Measurements from ENCODE around the gene COA3. TPM values are rescaled to one million over a fixed set of nuclear protein-coding genes. Genes with fewer than 3 reads are reported as not detected.

COA3 gene
- total RNA-seq = 10 to 100 TPM; 54.0 to 56.7 TPM

DNA sequence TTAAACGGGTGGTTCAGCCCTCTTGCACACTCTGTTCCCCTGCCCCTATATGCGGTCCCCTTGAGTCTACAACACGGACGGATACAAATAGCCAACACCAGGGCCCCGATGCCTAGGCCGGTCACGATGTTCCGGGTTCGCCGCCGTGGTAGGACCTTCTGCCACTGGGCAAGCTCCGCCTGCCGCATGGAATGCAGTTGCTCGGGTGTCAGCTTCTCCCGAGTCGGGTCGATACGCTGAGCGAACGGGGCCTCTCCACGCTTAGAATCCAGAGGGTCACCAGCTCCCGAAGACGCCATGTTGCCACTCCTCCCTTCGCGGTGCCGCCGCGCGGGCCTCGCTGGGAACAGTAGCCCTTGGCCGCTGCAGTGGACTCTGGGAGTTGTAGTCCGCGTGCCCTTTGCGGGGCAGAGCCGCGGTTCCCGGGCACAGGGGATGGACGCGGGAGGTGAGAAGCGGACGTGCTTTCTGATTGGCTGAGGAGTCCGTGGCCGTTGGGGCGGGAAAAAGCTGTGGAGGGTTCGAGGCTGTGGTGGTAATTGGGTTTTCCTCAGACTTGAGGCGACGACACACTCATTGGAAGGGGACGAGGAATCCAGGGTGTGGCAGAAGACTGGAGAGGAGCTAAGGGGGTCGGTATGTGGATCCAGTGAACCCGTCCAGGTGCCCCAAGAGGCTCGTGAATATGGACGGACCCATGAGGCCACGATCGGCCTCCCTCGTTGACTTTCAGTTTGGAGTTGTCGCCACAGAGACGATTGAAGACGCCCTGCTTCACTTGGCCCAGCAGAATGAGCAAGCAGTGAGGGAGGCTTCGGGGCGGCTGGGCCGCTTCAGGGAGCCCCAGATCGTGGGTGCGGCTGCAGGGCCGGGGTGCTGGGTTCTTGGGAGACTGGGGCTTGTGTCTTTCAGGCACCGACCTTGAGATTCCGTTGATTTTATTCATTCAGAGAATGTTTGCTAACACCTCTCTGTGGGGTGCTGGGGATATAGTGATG is at the start of gene COA3, which contains the start of gene CNTD1:
Gene COA3 (minus strand): TSS at position 322 of the 998 bp plus-strand sequence. CDS start 23 bp downstream, at position 299.
Gene CNTD1 (plus strand): TSS at position 479 of the 998 bp plus-strand sequence. CDS start 207 bp downstream, at position 686.
- ChIA-PET POLR2A (interaction anchor here (0.6 to 1.3 kb wide), 3 partner anchors 58 to 199 kb away, joined by 3 to 4 read pairs (median 3); partner anchors contain the start of gene RPL27), CTCF (interaction anchor here (0.6 to 2.7 kb wide), 3 partner anchors 17 to 220 kb away, joined by 3 to 7 read pairs (median 3); partner anchors contain the start of genes PSMC3IP and VPS25)

DNA sequence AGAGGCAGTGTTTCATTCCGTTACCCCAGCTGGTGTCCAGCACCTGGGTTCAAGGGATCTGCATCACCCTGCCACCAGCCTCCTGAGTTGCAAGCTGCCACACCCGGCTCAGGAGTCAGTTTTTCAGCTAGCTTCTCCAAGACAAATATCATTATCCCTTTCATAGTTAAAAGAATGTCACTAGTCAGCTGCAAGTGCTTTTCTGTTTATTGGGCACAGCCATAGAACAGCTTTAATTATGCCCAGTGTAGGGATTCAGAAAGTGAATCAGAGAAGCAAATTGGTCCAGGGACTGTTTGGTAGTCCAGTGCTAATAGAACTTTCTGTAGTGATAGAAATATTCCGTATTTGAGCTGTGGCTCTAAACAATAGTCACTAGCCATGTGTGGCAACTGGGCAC is 49.6 kb upstream of the COA3 start:
- ChIA-PET CTCF (interaction anchor here (0.6 to 0.7 kb wide), 3 partner anchors 8 to 117 kb away, joined by 3 to 4 read pairs (median 3); no protein-coding TSS in a partner anchor), POLR2A (interaction anchor here (0.6 kb wide), 2 partner anchors 31 to 156 kb away, joined by 3 read pairs; no protein-coding TSS in a partner anchor)

DNA sequence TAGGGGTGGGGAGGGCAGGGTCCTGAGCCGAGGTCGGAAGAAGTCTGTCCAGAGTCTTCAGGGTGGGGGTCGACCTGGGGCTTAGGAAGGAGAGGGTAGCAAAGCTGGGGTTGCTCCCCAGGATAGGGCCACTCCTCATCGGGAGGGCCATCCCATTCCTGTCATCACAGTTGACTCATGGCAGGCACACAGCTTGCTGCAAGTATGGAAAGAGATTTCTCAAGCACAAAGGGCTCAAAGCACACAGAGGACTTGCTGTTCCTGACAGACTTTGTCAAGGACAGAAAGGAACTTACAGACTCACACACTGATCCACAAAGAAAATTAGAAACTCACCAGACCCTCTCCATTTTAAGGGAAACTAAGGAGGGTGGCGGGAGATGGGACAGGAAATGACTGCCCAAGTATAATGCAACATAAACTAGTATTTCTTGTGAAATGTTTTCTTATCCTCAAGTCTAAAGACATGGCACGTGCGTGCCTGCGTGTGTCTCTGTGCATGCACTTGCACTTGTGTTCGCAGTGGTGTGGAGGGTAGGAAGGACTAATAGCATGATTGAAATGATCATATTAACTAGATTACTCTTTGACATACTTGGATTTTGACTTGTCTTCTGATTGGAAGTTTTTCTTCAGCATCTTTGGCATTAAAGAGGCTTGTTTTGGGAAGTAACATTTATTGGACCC is 48.2 kb upstream of the COA3 start:
- CTCF ChIA-PET = interaction anchor here (0.9 to 2.0 kb wide), 2 partner anchors 14 to 151 kb away, joined by 3 to 8 read pairs; partner anchors contain the start of genes PSME3 and RPL27
- POLR2A ChIA-PET = interaction anchor here (1.7 kb wide), 1 partner anchor 13 kb away, joined by 4 read pairs; the partner anchor contains the start of gene PSME3

- POLR2A ChIA-PET = interaction anchor here (1.0 to 1.7 kb wide), 3 partner anchors 13 to 152 kb away, joined by 3 to 4 read pairs (median 3); partner anchors contain the start of genes BECN1, PSME3 and RPL27
Measured at GRCh38 chr17:42845918-42846593, 47.6 kb upstream of the COA3 start.

DNA sequence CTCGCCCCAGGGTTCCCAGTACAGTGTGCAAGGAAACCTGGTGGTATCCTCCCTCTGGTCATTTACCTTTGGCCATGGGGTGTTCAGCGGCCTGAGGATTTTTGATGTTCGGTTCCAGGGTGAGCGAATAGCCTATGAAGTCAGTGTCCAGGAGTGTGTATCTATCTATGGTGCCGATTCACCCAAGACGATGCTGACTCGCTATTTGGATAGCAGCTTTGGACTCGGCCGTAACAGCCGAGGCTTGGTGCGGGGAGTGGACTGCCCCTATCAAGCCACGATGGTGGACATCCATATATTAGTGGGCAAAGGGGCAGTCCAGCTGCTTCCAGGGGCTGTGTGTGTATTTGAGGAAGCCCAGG is 47.0 kb upstream of the COA3 start:
- POLR2A ChIA-PET = interaction anchor here (1.0 to 1.7 kb wide), 3 partner anchors 12 to 152 kb away, joined by 3 to 4 read pairs (median 3); partner anchors contain the start of genes BECN1, PSME3 and RPL27
- CTCF ChIA-PET = interaction anchor here (0.6 to 2.0 kb wide), 4 partner anchors 22 to 1172 kb away, joined by 3 to 8 read pairs (median 4); partner anchors contain the start of genes BECN1 and RPL27

More at GRCh38 chr17:42845918-42846593, 47.6 kb upstream of the COA3 start:
- CTCF ChIA-PET = interaction anchor here (0.6 to 2.0 kb wide), 4 partner anchors 13 to 1172 kb away, joined by 3 to 8 read pairs (median 3); partner anchors contain the start of genes PSME3 and RPL27

GRCh38 chr17:42844761-42845555 is 46.5 kb upstream of the COA3 start:
- ChIA-PET CTCF (interaction anchor here (1.3 to 2.0 kb wide), 3 partner anchors 21 to 153 kb away, joined by 3 to 8 read pairs (median 5); partner anchors contain the start of genes BECN1 and RPL27), POLR2A (interaction anchor here (0.5 to 1.7 kb wide), 4 partner anchors 11 to 153 kb away, joined by 3 to 4 read pairs (median 4); partner anchors contain the start of genes BECN1, PSME3 and RPL27)

- POLR2A ChIA-PET = interaction anchor here (0.6 kb wide), 1 partner anchor 140 kb away, joined by 4 read pairs; no protein-coding TSS in a partner anchor
- CTCF ChIA-PET = interaction anchor here (1.7 kb wide), 1 partner anchor 21 kb away, joined by 5 read pairs; the partner anchor contains the start of gene BECN1
Measured at GRCh38 chr17:42844271-42844670, 45.8 kb upstream of the COA3 start, which contains the start of gene AOC2. Gene AOC2, plus strand, starts transcription at chr17:42844580. Its CDS starts 47 bp downstream, at chr17:42844627.

GRCh38 chr17:42843358-42843934 is 44.9 kb upstream of the COA3 start:
- POLR2A ChIA-PET = no interaction called here

DNA sequence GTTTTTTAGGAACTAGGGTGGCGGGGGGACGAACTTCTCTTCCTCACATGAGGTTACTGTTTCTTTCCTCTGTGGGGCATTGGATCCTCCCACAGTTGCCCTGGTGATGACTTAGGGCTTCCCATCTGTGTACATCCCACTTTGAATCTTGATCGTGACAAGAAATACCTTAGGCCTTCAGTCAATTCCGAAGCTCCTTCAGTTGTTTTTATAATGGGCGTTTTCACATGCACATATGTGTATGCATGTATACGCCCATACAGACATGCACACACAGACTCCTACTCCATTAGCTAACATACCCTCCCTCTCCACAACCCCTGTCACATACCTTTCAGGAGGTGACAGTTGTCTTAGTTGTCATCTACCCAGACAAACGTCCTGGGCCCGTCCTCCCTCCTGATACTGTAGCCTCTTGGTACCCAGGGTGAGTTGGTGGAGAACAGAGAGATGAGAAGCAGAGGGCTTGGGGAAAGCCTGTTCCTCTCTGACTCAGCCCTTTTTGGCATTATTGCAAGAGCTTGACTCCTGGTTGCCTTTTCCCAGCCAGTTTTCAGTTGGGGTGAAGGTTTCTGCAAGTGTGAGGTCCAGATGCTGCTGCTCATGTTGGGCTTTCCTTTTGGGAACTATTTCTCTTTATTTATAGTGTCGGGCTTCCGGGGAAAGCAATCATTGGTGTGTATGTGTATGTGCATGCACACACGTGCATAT is 43.6 kb upstream of the COA3 start:
- ChIA-PET POLR2A (interaction anchor here (0.7 kb wide), 1 partner anchor 22 kb away, joined by 3 read pairs; no protein-coding TSS in a partner anchor), CTCF (interaction anchor here (0.9 to 1.5 kb wide), 3 partner anchors 8 to 95 kb away, joined by 3 to 4 read pairs (median 3); no protein-coding TSS in a partner anchor)

More at GRCh38 chr17:42843358-42843934, 44.9 kb upstream of the COA3 start:
- CTCF ChIA-PET = interaction anchor here (1.5 kb wide), 1 partner anchor 10 kb away, joined by 4 read pairs; no protein-coding TSS in a partner anchor

- POLR2A ChIA-PET = no interaction called here
- CTCF ChIA-PET = interaction anchor here (3.1 kb wide), 1 partner anchor 11 kb away, joined by 10 read pairs; the partner anchor contains the start of gene BECN1
Measured at GRCh38 chr17:42835732-42836131, 37.2 kb upstream of the COA3 start.

DNA sequence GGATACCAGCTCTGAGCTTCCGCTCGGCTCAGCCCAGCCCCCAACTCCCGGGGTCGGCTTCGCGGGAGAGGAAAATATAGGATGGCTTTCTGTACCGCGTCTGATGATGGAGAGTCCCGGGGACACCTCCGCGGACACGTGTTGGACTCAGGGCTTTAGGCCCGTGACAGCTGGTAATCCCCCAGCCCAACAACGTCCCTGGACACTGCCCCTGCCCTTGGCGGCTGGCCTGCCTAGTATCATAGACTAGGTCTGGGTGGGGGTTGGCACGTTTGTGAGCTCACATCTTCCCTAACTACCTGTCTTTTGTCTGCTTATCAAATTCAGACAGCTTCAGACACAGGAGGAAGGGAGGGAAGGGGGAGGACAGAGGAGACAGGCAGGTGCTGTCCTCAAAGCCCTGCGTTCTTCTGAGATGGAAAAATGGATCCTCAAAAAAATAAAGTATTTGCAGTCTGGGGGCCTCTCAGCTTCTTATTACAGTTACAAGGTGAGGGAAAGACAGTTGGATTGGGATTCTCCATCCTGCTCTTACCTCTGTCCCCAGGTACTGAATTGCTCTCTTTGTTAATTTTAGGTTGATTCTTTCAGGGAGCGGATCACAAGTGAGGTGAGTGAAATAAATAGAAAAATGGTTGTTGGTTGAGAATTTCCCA is 35.4 kb upstream of the COA3 start:
- CTCF ChIA-PET = interaction anchor here (1.3 to 3.0 kb wide), 4 partner anchors 9 to 164 kb away, joined by 4 to 18 read pairs (median 6); partner anchors contain the start of genes BECN1 and RPL27
- POLR2A ChIA-PET = interaction anchor here (0.7 to 1.9 kb wide), 6 partner anchors 9 to 229 kb away, joined by 4 to 15 read pairs (median 4); partner anchors contain the start of genes BECN1, RPL27 and VPS25

DNA sequence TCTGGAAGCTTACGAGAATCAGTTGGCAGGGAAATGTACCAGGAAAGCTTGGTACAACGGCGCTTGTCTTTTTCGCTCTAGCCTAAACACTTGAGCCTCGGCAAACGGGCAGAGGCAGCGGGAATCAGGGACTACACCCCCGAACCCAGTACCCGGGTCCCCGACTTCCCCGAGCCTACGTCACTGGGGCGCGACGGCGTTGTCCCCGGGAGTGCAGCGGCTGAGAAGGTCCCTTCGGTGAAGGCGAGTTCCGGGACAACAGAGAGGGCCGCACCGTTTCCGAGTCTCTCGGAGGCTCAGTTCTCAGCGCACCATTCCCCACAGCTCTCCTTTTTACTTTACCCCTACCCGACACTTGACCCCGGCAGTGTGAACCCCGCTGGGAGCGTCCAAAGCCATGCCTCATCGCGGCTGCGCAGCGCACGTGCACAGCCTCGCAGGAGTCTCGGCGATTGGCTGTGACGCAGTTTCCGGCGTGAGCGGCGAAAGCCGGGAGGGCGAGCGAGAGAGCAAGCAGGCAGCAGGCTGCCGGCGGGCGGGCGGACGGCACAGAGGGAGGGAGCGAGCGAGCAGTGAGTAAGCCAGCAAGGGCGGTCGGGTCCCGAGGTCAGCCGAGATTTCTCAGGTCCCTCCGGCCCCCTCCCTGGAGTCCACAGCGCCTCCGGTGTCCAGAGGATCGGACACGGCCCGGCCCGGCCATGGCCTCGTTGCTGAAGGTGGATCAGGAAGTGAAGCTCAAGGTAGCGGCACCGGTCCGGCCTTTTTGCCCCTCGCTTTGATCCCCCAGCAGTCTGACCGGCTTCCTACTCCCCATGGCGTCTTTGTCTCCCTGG is 34.6 kb upstream of the COA3 start, which contains the start of gene PSME3:
Gene PSME3 (plus strand): TSS at position 464 of the 833 bp plus-strand sequence. CDS start 235 bp downstream, at position 699.
- ChIA-PET POLR2A (interaction anchor here (0.7 to 1.9 kb wide), 7 partner anchors 9 to 229 kb away, joined by 4 to 15 read pairs (median 5); partner anchors contain the start of genes BECN1, RPL27 and VPS25), CTCF (interaction anchor here (0.9 to 3.0 kb wide), 5 partner anchors 9 to 165 kb away, joined by 3 to 18 read pairs (median 4); partner anchors contain the start of genes BECN1 and RPL27)

- CTCF ChIA-PET = interaction anchor here (0.9 to 3.0 kb wide), 4 partner anchors 8 to 166 kb away, joined by 3 to 18 read pairs (median 6); partner anchors contain the start of genes BECN1 and RPL27
- POLR2A ChIA-PET = interaction anchor here (0.9 to 1.9 kb wide), 4 partner anchors 8 to 228 kb away, joined by 5 to 15 read pairs (median 6); partner anchors contain the start of genes BECN1 and RPL27
Measured at GRCh38 chr17:42832213-42832933, 33.9 kb upstream of the COA3 start.

Data from activated CD8-positive, alpha-beta memory T cell treated with anti-CD3 and anti-CD28 coated beads for 36 hours (primary cell).